ENCODE measurements around the gene RERE. TPM values are rescaled to one million over a fixed set of nuclear protein-coding genes. Genes with fewer than 3 reads are reported as not detected.

Gene RERE
- total RNA-seq, 2 donors from 2014 or later: 144 to 174 TPM

DNA sequence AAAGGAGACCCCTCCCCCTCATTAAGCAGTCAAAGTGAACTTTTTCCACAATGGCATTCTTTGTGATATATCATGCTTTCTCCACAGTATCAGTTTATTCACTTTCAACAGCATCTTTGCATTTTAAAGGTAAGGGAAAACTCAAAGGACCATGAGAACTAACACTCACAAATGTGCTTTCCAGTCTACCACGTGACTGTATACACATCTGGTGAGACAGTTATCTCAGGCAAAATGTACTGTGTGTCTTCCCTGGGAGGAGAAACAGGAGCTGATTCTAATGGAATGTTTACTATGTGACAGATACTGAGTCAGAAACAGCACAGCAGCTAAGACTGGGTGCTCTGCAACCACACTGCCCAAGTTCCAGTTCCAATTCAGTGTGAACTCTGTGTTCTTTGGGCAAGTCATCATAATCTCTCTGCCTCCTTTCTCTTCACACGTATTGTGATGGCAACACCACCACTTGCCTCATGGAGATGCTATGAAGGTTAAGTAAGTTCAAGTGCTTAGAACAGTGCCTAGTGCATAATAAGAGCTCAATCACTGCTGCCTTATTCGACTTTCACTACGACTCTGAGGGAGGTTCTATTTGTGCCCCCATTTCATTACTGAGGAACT lies 420.5 kb downstream of the RERE start:
- Histone ChIP-seq H3K27me3 (replicated peaks; ENCODE audit: insufficient read depth) (no peaks in the 10 kb centered on the region), H3K36me3 (no peaks in the 10 kb centered on the region), H3K4me3 (peak overlapping the region; percentile 2), H3K27ac (peak overlapping the region; percentile 61 to 77), H3K4me1 (ENCODE audit: control insufficient read depth in 1 of 2, low read depth in 2 of 2) (peaks cover 55 to 85% of the 10 kb centered on the region in 2 donors), H3K9me3 (no peaks in the 10 kb centered on the region)
- DNase-seq (ENCODE audit: low spot score): peak; percentile 49
- TF ChIP-seq, protein P1, sequence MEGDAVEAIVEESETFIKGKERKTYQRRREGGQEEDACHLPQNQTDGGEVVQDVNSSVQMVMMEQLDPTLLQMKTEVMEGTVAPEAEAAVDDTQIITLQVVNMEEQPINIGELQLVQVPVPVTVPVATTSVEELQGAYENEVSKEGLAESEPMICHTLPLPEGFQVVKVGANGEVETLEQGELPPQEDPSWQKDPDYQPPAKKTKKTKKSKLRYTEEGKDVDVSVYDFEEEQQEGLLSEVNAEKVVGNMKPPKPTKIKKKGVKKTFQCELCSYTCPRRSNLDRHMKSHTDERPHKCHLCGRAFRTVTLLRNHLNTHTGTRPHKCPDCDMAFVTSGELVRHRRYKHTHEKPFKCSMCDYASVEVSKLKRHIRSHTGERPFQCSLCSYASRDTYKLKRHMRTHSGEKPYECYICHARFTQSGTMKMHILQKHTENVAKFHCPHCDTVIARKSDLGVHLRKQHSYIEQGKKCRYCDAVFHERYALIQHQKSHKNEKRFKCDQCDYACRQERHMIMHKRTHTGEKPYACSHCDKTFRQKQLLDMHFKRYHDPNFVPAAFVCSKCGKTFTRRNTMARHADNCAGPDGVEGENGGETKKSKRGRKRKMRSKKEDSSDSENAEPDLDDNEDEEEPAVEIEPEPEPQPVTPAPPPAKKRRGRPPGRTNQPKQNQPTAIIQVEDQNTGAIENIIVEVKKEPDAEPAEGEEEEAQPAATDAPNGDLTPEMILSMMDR (IDR thresholded peaks at IDR 0.05): no peak
- ATAC-seq (ENCODE audit: insufficient number of reproducible peaks, low FRiP score, low read depth): peak; percentile 78

DNA sequence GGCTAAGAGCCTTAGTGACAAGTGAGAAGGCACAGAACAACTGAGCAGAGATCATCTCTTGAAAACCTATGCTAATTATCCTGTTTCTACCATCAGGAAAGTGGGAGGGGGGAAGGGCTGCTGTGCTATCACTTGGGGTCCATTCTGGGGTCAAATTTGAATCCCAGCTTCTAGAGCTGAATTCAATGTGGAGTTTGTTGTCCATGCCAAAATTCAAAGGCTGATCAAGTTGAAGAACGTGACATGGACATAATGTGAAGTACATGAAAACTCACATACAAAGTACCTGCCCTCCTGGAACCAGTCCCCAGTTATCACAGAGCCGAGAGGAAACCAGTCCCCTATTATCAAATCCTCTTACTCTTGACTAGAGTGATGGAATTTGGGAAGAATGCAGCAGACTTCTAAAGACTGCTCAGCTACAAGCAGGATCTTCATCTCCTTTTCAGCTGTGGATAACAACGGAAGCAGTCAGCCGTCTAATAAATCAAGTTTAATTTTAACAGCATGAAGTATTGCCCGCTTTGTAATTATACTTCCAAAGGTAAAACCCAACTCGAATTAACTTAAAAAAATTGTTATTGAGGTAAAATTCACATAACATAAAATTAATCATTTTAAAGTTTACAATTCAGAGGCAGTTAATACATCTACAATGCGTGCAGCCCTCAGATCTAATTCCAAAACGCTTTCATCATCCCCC lies 421.2 kb downstream of the RERE start:
- H3K27ac ChIP-seq: peak overlapping the region; percentile 61 to 77

DNA sequence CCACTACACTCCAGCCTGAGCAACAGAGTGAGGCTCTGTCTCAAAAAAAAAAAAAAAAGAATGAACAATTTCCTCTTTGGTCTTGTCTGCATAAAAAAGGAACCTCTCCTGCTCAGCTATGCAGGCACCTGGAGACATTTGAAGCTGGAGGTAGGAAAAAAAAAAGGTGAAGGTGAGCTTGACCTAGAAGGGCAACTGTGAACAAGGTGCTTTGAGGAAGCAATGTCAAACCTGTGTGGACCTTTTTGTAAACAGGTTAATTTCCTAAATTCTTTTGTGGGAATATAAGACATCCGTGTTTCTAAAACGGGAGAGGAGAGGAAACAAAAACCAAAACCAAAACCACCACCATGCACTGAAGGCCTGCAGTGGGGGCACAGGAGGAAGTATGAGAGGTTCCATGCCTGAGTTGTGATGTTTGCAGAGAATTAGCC lies 422.0 kb downstream of the RERE start:
- Histone ChIP-seq H3K9me3 (no peaks in the 10 kb centered on the region), H3K27me3 (replicated peaks; ENCODE audit: insufficient read depth) (no peaks in the 10 kb centered on the region), H3K36me3 (no peaks in the 10 kb centered on the region), H3K4me1 (ENCODE audit: control insufficient read depth in 1 of 2, low read depth in 2 of 2) (peaks cover 55 to 93% of the 10 kb centered on the region in 2 donors), H3K27ac (peak overlapping the region; percentile 58 to 61), H3K4me3 (peak overlapping the region; percentile 38)
- no peak for ATAC-seq (ENCODE audit: insufficient number of reproducible peaks, low FRiP score, low read depth)
- TF ChIP-seq, protein P1 (IDR thresholded peaks at IDR 0.05): no peak
- no peak for DNase-seq (ENCODE audit: low spot score)

More for the DNA sequence above, 421.2 kb downstream of the RERE start:
- H3K9me3 ChIP-seq: no peaks in the 10 kb centered on the region
- DNase-seq (ENCODE audit: low spot score): no peak
- no peaks in the 10 kb centered on the region for H3K36me3 ChIP-seq
- H3K4me1 ChIP-seq (ENCODE audit: control insufficient read depth in 1 of 2, low read depth in 2 of 2): peaks cover 55 to 89% of the 10 kb centered on the region in 2 donors
- no peaks in the 10 kb centered on the region for H3K27me3 ChIP-seq (replicated peaks; ENCODE audit: insufficient read depth)
- TF ChIP-seq, protein P1 (IDR thresholded peaks at IDR 0.05): no peak
- no peak overlapping the region for H3K4me3 ChIP-seq
- no peak for ATAC-seq (ENCODE audit: insufficient number of reproducible peaks, low FRiP score, low read depth)

DNA sequence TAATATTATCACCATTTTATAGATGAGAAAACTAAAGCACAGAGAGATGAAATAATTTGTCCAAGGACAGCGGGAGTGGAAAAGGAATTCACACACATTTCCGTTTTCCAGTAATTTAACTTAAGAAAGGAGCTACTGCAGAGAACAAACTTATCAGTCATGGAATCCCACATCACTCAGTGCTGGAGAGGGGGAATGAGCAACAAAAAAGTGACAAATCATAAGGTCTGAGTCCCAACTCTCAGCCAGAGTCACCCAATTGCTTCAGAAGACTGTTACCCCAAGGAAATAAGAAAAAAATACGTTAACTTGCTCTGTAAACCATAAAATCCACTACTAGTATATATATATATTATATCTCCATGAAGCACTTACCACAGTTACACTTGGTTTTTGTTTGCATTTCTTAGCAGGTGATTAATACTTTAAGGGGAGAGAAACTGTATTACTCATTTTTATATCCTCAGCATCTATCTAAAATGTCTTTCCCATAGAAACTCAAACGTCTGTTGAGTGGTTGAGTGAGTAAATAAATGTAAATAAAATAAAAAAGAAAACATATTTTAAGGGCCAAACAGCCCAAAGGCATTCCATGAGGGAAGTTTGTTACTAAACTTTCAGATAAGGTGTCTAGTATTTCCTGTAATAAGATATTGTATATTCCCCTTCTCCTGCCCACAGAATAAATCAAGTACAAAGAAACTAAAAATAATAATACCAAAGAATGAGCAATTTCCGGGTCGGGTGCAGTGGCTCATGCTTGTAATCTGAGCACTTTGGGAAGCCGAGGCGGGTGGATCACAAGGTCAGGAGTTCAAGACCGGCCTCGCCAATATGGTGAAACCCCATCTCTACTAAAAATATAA lies 422.8 kb downstream of the RERE start:
- H3K4me1 ChIP-seq (ENCODE audit: control insufficient read depth in 1 of 2, low read depth in 2 of 2): peaks cover 55 to 86% of the 10 kb centered on the region in 2 donors
- TF ChIP-seq, protein P1 (IDR thresholded peaks at IDR 0.05): no peak
- ATAC-seq (ENCODE audit: insufficient number of reproducible peaks, low FRiP score, low read depth): no peak

DNA sequence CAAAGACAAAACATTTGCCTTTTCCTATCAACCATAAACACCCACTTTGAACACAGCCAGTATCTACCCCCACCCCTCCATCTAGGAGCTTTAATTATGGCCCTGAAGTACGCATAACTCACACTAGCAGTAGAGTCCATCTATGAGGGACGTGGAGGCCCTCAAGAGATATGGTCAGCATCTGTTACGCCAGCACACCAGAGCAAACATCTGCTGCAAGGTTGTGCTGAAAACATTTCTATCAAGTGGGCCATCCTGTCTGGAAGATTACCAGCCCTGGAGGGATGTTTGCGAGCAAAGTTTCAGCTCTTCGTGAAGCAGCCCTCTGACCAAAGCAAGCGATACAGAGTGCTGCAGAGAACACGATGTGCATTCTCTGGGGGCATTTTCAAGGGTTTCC lies 424.9 kb downstream of the RERE start:
- no peaks in the 10 kb centered on the region for H3K9me3 ChIP-seq
- no peaks in the 10 kb centered on the region for H3K27me3 ChIP-seq (replicated peaks; ENCODE audit: insufficient read depth)
- H3K27ac ChIP-seq: no peak overlapping the region
- TF ChIP-seq, protein P1 (IDR thresholded peaks at IDR 0.05): no peak
- H3K4me1 ChIP-seq (ENCODE audit: control insufficient read depth in 1 of 2, low read depth in 2 of 2): peaks cover 35 to 70% of the 10 kb centered on the region in 2 donors
- no peak for ATAC-seq (ENCODE audit: insufficient number of reproducible peaks, low FRiP score, low read depth)
- H3K4me3 ChIP-seq: no peak overlapping the region
- H3K36me3 ChIP-seq: no peaks in the 10 kb centered on the region
- DNase-seq (ENCODE audit: low spot score): no peak

More for the DNA sequence above, 422.8 kb downstream of the RERE start:
- Histone ChIP-seq H3K9me3 (no peaks in the 10 kb centered on the region), H3K36me3 (no peaks in the 10 kb centered on the region), H3K27ac (peak overlapping the region; percentile 58 to 61), H3K4me3 (peak overlapping the region; percentile 38), H3K27me3 (replicated peaks; ENCODE audit: insufficient read depth) (no peaks in the 10 kb centered on the region)
- no peak for DNase-seq (ENCODE audit: low spot score)
